OCI-LY7 (cell line): ENCODE measurements around the gene TBC1D24. TPM values are rescaled to one million over a fixed set of nuclear protein-coding genes. Genes with fewer than 3 reads are reported as not detected.

Experiments used
- BruUV-seq: library from RNA; stranded (reverse); fragments of 400-500 nt; replicated peaks from 2 replicates; lab custom pipeline; 2021; lab: Mats Ljungman, UMichigan
- CTCF ChIA-PET: fragments of 300-600 bp; sonication (Branson Sonifier 250); formaldehyde crosslinking; loops from one replicate; lab custom pipeline; 2022; ENCODE audit warnings: antibody characterized with exemption; ENCODE audit not compliant: unreplicated experiment; lab: Charles Lee
- POLR2A ChIA-PET: fragments of 300-600 bp; sonication (Branson Sonifier 250); formaldehyde crosslinking; loops from one replicate; lab custom pipeline; 2022; ENCODE audit warnings: antibody characterized with exemption; lab: Charles Lee
- DNase-seq: peaks from one replicate; pipeline ENCODE4 v3.0.0-alpha.2; 2015; ENCODE audit warnings: low spot score
- H2AFZ ChIP-seq: fragments of 200-600 bp; sonication (generic), shearing (Covaris generic); 2 replicates; pipeline ENCODE4 v1.6.1; 2014; ENCODE audit warnings: mild to moderate bottlenecking, antibody characterized with exemption, low read length, moderate library complexity
- H3K27ac ChIP-seq: fragments of 200-600 bp; sonication (generic); 2 replicates; pipeline ENCODE4 v1.5.1; 2014; ENCODE audit warnings: mixed run types, low read depth, mild to moderate bottlenecking, moderate library complexity, low read length, inconsistent platforms; ENCODE audit not compliant: poor library complexity, severe bottlenecking
- H3K36me3 ChIP-seq: fragments of 200-600 bp; sonication (generic); 2 replicates; pipeline ENCODE4 v1.6.1; 2014; ENCODE audit warnings: mild to moderate bottlenecking, antibody characterized with exemption, low read length, moderate library complexity, mixed read lengths; ENCODE audit not compliant: insufficient read depth
- H3K4me1 ChIP-seq: fragments of 200-600 bp; sonication (generic); 2 replicates; pipeline ENCODE4 v1.5.1; 2014; ENCODE audit warnings: mild to moderate bottlenecking, low read length; ENCODE audit not compliant: insufficient read depth, poor library complexity, severe bottlenecking
- H3K4me2 ChIP-seq: fragments of 200-600 bp; sonication (generic); 2 replicates; pipeline ENCODE4 v1.6.1; 2014; ENCODE audit warnings: mild to moderate bottlenecking, low read length
- H3K4me3 ChIP-seq: fragments of 200-600 bp; sonication (generic); 2 replicates; pipeline ENCODE4 v1.5.1; 2014; ENCODE audit warnings: mild to moderate bottlenecking, low read depth, low read length; ENCODE audit not compliant: poor library complexity, severe bottlenecking
- H3K79me2 ChIP-seq: fragments of 200-600 bp; sonication (generic); 2 replicates; pipeline ENCODE4 v1.6.1; 2016; ENCODE audit warnings: low read depth, mild to moderate bottlenecking, low read length, moderate library complexity, mixed read lengths; ENCODE audit not compliant: insufficient read depth
- H3K9me2 ChIP-seq: fragments of 200-600 bp; sonication (generic); 2 replicates; pipeline ENCODE4 v1.6.1; 2016; ENCODE audit warnings: mild to moderate bottlenecking, low read length, mixed read lengths; ENCODE audit not compliant: insufficient read depth
- H3K9me3 ChIP-seq: fragments of 200-600 bp; sonication (generic); 2 replicates; pipeline ENCODE4 v1.6.1; 2014; ENCODE audit warnings: mild to moderate bottlenecking, mixed run types, low read length, mixed read lengths
- H4K20me1 ChIP-seq: fragments of 200-600 bp; sonication (generic); 2 replicates; pipeline ENCODE4 v1.6.1; 2014; ENCODE audit warnings: mild to moderate bottlenecking, antibody characterized with exemption, low read length, moderate library complexity, mixed read lengths; ENCODE audit not compliant: insufficient read depth
- CTCF ChIP-seq: fragments of 200-600 bp; sonication (generic); conservative IDR thresholded peaks from 2 replicates; pipeline ENCODE4 v1.5.1; 2014; ENCODE audit warnings: mild to moderate bottlenecking, antibody characterized with exemption, low read length, moderate library complexity, mixed read lengths
- EZH2phosphoT487 ChIP-seq: fragments of 200-600 bp; sonication (generic); IDR thresholded peaks from 2 replicates; pipeline ENCODE4 v1.6.1; 2018; ENCODE audit warnings: low read depth, borderline replicate concordance, mild to moderate bottlenecking, mixed run types, antibody characterized with exemption, low read length, moderate library complexity, mixed read lengths
- intact Hi-C: fragments of 100-400 bp; cut with micrococcal nuclease; formaldehyde crosslinking; loops from one replicate; pipeline ENCODE4 v1.10.0; 2022; ENCODE audit not compliant: unreplicated experiment
- total RNA-seq, 2 experiments: library from RNA; depleted of rRNA in 1 of 2; stranded (reverse); fragments of >200 nt in 1 of 2; shearing (Covaris generic) in 1 of 2; gene quantifications; 2 replicates each; pipeline ENCODE4 v1.2.3, GENCODE V29; 2014 to 2022

TBC1D24 gene
- total RNA-seq, 2 experiments from 2014 or later = 23.4 to 34.7 TPM

DNA sequence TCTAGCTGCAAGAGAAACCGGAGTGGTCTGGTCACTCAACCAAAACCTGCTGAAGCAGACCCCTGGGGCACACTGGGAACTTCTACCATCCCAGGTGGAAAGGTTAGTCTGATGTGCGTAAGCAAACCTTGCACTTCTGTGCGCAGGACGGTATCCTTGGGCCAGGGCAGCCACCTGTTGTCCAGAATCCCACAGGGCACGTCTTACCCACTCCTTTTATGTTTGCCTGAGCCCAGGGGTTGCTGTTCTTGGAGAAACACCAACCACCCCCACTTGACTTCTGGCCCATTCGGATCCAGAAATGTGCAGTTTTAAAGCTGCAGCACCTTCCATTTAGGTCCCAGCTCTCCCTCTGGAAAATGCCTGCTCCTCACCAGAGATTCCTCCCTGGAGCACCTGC lies 18.7 kb downstream of the TBC1D24 start:
- no peak for DNase-seq
- TF ChIP-seq EZH2phosphoT487 = no peak
- no peak for TF ChIP-seq CTCF
- H4K20me1 ChIP-seq = no peaks in the 10 kb centered on the region
- H3K4me2 ChIP-seq = no peak overlapping the region
- intact Hi-C loops = no loop called here
- H3K79me2 ChIP-seq = no peaks in the 10 kb centered on the region
- H2AFZ ChIP-seq = no peak overlapping the region
- no TSS peak for BruUV-seq
- no peak overlapping the region for H3K27ac ChIP-seq
- POLR2A ChIA-PET = no interaction called here
- peaks cover 37% of the 10 kb centered on the region for H3K36me3 ChIP-seq
- CTCF ChIA-PET = no interaction called here
- H3K4me3 ChIP-seq = no peak overlapping the region
- no peaks in the 10 kb centered on the region for H3K9me3 ChIP-seq
- no peaks in the 10 kb centered on the region for H3K9me2 ChIP-seq
- H3K4me1 ChIP-seq = no peaks in the 10 kb centered on the region

DNA sequence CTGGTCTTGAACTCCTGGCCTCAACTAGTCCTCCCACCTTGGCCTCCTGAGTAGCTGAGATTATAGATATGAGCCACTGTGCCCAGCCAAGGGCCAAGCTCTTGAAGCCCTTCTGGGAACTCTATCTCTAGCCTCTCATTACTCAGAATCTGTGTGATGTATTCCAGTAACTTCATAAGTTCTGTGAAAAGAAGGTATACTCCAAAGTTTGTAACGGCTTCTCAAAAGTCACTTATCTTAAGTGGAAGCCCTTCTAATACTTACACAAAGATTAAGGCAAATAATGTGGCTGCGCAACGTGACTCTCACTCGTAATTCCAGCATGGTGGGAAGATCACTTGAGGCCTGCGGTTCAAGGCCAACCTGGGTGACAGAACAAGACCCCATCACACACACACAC lies 19.7 kb downstream of the TBC1D24 start:
- Histone ChIP-seq H4K20me1 (no peaks in the 10 kb centered on the region), H3K79me2 (no peaks in the 10 kb centered on the region), H3K27ac (no peak overlapping the region), H3K4me3 (no peak overlapping the region), H2AFZ (no peak overlapping the region), H3K9me2 (no peaks in the 10 kb centered on the region), H3K9me3 (no peaks in the 10 kb centered on the region), H3K4me2 (no peak overlapping the region), H3K36me3 (peaks cover 35% of the 10 kb centered on the region), H3K4me1 (no peaks in the 10 kb centered on the region)
- BruUV-seq = no TSS peak
- TF ChIP-seq CTCF = no peak
- TF ChIP-seq EZH2phosphoT487 = no peak
- DNase-seq = no peak
- ChIA-PET POLR2A (no interaction called here), CTCF (no interaction called here)
- intact Hi-C loops = no loop called here

DNA sequence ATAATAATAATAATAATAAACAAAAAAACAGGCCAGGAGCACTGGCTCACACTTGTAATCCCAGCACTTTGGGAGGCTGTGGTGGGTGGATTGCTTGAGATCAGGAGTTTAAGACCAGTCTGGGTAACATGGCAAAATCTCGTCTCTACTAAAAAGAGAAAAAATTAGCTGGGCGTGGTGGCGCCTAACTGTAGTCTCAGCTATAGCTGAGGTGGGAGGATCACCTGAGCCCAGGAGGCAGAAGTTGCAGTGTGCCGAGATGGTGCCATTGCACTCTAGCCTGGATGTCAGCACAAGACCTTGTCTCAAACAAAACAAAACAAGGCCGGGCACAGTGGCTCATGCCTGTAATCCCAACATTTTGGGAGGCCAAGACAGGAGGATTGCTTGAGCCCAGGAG lies 20.1 kb downstream of the TBC1D24 start:
- H3K36me3 ChIP-seq = peaks cover 32% of the 10 kb centered on the region
- no peaks in the 10 kb centered on the region for H3K9me3 ChIP-seq
- no peaks in the 10 kb centered on the region for H3K9me2 ChIP-seq
- H4K20me1 ChIP-seq = no peaks in the 10 kb centered on the region
- no peak for DNase-seq
- intact Hi-C loops = no loop called here
- no peak overlapping the region for H3K4me2 ChIP-seq
- H3K79me2 ChIP-seq = no peaks in the 10 kb centered on the region
- no peak overlapping the region for H2AFZ ChIP-seq
- H3K4me3 ChIP-seq = no peak overlapping the region
- TF ChIP-seq EZH2phosphoT487 (no peak), CTCF (no peak)
- POLR2A ChIA-PET = no interaction called here
- H3K4me1 ChIP-seq = no peaks in the 10 kb centered on the region
- H3K27ac ChIP-seq = no peak overlapping the region
- CTCF ChIA-PET = no interaction called here
- no TSS peak for BruUV-seq
